ENCODE measurements around the gene PSAT1. TPM values are rescaled to one million over a fixed set of nuclear protein-coding genes. Genes with fewer than 3 reads are reported as not detected.
"Not testable (repeated sequence)": the region's sequence is repeated elsewhere in the genome, so short reads cannot be mapped to it uniquely, and the experiment has no call there.

The PSAT1 gene
- total RNA-seq, 4 donors from 2014 or later: 3.0 to 36.2 (median 4.9) TPM

- TF ChIP-seq CTCF (IDR thresholded peaks at IDR 0.05): no peak
- ATAC-seq (ENCODE audit: low FRiP score): no peak
- no peak for DNase-seq (ENCODE audit: low spot score)
Observed at GRCh38 chr9:78267889-78268288, 29.0 kb upstream of the PSAT1 start.

GRCh38 chr9:78269784-78270183 is 27.1 kb upstream of the PSAT1 start:
- ATAC-seq (ENCODE audit: low FRiP score) (no peak), DNase-seq (ENCODE audit: low spot score) (no peak)
- no peak for TF ChIP-seq CTCF (IDR thresholded peaks at IDR 0.05)

- TF ChIP-seq CTCF (IDR thresholded peaks at IDR 0.05): no peak
- no peak for ATAC-seq (ENCODE audit: low FRiP score)
- DNase-seq (ENCODE audit: low spot score): no peak
Observed at GRCh38 chr9:78272307-78272706, 24.6 kb upstream of the PSAT1 start.

DNA sequence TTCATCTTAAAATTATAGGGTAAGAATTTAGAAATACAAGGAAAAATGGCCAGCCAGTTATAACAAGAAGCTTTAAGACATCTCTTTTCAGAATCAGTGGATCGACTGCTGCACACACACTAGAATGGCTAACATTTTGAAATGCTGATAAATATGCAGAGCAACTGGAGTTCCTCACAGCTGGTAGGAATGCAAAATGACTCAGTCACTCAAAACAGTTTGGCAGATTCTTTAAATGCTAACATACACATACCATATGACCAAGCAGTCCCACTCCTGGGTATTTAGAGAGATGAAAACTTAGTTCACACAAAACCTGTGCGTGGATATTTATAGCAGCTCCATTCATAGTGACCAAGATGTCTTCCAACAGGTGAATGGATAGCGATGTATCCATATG is 23.2 kb upstream of the PSAT1 start:
- TF ChIP-seq CTCF (IDR thresholded peaks at IDR 0.05): no peak
- DNase-seq (ENCODE audit: low spot score): no peak
- no peak for ATAC-seq (ENCODE audit: low FRiP score)

- DNase-seq (ENCODE audit: low spot score) (no peak), ATAC-seq (ENCODE audit: low FRiP score) (peak; percentile 84)
- no peak for TF ChIP-seq CTCF (IDR thresholded peaks at IDR 0.05)
Observed at GRCh38 chr9:78278177-78278777, 18.6 kb upstream of the PSAT1 start.

GRCh38 chr9:78278801-78279200 is 18.1 kb upstream of the PSAT1 start:
- no peak for ATAC-seq (ENCODE audit: low FRiP score)
- TF ChIP-seq CTCF (IDR thresholded peaks at IDR 0.05): no peak

GRCh38 chr9:78280982-78281668 is 15.8 kb upstream of the PSAT1 start:
- DNase-seq (ENCODE audit: low spot score) (peak; percentile 35), ATAC-seq (ENCODE audit: low FRiP score) (peak; percentile 67)
- TF ChIP-seq CTCF (IDR thresholded peaks at IDR 0.05): no peak

More at GRCh38 chr9:78278801-78279200, 18.1 kb upstream of the PSAT1 start:
- no peak for DNase-seq (ENCODE audit: low spot score)

DNA sequence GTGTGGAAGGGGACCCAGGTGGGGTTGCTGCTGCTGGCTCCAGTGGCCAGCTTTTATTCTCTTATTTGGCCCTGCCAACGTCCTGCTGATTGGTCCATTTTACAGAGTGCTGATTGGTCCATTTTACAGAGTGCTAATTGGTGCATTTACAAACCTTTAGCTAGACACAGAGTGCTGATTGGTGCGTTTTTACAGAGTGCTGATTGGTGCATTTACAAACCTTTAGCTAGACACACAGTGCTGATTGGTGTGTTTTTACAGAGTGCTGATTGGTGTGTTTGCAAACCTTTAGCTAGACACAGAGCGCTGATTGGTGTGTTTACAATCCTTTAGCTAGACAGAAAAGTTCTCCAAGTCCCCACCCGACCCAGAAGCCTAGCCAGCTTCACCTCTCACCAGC is 12.7 kb upstream of the PSAT1 start:
- not testable (repeated sequence) for DNase-seq (ENCODE audit: low spot score); ATAC-seq (ENCODE audit: low FRiP score)

All from omental fat pad (tissue), 4 donors.